HG03139 (cell line): ENCODE results near the gene CYP2U1.
A peak's percentile ranks its signal among the peaks of the same experiment; 100 is the strongest.

ENCODE experiments used
- ATAC-seq: cut with Tn5 transposase; IDR thresholded peaks from one replicate; pipeline ENCODE4 v1.9.1; 2021; ENCODE audit not compliant: unreplicated experiment

Gene CYP2U1

DNA sequence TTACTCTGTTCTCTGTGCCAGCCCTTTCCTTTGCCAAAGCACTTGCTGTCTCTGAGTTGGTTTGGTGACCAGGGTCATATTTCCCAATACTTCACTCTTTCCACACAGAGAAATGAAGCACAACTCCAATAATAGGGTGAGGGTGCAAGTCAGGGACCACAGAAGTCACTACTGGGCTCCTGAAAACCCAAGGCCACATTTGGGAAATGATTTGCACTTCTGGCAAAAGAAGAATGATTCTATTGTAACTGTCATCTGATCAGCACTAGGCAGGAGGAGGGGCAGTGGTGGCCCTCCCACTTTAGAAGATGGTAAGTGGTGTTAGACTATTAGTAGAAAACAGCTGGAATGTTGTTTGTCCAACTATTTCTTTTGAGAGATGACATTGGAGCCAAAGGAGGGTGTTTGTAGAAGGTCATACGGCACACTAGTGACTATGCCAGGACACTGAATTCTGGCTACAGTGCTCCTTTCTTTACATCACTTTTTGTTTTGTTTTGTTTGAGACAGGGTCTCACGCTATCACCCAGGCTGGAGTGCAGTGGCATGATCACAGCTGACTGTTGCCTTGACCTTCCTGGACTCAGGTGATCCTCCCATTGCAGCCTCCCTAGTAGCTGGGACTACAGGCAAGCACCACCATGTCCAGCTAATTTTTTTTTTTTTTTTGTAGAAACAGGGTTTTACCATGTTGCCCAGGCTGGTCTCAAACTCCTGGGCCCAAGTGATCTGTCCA lies 47.5 kb downstream of the CYP2U1 start:
- no peak for ATAC-seq

DNA sequence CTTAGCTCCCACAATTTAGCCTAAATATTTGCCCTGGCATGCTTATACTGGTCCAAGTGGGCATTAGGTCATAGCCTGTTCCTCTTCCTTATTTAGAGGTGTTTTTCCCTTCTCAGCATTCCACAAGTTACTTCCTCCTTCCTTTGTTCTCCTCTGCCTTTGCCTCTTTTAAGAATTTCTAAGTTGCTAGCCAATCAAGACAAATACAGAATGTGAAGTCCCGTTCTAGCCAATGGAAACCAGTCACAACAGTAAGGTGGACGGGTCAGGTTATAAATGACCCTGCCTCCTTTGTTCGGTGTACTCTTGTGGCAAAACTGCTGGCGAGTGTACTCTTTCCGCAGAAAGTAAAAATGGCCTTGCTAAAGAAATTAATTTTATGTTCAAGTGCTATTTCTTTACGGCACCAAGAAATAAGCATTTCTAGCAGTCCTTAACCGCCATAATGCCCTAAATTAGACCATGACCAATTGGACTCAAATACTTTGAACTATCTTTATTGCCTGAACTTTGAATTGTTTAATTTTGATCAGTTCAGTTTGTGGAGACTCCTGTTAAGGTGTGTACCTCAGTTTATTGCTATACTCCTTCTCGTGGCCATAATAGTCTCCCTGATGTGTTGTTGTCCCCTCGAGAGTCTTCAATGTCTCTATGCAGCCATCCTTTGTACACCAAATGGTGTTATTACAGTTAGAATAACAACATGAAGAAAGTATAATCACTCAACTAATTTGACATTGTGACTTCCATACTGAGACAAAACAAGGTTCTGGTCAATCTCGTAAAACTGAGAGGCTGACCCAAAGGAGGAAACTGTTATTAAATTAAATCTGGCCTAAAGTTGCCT lies 56.8 kb downstream of the CYP2U1 start:
- no peak for ATAC-seq

DNA sequence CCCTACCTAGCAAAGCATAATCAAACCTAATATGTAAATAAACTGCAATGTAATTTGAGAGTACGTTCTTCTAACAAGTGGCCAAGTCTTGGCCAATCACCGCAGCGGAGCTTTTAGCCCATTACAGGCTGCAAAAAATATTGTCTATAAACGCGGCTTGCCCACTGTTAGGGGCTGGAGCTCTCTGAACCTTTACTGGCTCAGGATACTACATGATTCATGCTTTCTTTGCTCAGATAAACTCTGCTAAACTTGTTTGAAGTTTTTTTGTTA lies 57.4 kb downstream of the CYP2U1 start:
- ATAC-seq = no peak

DNA sequence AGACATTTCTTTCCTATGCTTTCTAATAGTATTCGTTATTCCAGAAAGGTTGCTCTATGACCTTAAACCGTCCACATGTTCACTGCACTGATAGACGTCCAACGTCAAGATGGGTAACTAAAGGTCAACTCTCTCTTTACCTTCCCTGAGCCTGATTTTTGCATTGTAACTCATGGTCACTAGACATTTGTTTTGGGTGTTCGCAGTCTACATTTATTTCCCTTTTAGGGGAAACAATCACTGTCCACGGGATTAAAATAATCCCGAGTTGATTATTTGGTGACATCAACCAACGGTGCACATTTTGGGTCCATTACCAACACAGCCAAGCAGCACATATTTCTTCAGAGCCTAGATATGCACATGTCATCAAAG lies 57.8 kb downstream of the CYP2U1 start:
- ATAC-seq = no peak

DNA sequence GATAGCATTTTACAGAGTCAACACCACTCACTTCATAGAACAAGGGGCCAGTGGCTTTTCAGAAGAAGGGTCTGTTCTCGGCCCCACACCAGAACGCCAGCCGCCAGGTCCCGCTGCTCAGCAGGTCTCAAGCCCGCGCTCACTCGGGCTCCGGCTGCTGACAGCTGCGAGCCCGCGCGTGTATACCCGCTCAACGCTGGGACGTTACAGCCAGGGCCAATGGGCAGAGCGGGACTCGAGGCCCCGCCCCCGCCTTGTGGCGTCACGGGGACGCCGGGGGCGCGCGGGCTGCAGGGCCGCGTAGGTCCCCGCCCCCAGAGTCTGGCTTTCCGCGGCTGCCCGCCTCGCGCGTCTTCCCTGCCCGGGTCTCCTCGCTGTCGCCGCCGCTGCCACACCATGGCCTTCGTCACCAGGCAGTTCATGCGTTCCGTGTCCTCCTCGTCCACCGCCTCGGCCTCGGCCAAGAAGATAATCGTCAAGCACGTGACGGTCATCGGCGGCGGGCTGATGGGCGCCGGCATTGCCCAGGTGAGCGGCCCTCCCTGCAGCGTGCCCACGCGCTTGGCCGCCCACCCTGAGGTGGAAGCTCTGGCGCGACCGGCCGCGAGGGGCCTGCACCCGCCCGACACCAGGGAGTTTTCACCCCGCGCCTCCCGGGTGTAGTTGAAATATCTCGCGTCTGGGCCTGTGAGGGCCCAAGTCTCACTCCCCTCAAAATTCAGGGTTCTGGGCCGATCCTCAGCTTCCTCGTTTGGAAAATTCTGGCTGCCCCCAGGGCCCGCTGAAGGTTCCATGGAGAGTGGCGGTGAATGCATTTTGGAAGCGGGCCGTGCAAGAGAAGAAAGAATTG lies 58.4 kb downstream of the CYP2U1 start, which contains the start of gene HADH:
Gene HADH, plus strand, starts transcription at position 353 of the 850 bp plus-strand sequence. Its CDS starts 44 bp downstream, at position 397.
- ATAC-seq = peak; percentile 96

DNA sequence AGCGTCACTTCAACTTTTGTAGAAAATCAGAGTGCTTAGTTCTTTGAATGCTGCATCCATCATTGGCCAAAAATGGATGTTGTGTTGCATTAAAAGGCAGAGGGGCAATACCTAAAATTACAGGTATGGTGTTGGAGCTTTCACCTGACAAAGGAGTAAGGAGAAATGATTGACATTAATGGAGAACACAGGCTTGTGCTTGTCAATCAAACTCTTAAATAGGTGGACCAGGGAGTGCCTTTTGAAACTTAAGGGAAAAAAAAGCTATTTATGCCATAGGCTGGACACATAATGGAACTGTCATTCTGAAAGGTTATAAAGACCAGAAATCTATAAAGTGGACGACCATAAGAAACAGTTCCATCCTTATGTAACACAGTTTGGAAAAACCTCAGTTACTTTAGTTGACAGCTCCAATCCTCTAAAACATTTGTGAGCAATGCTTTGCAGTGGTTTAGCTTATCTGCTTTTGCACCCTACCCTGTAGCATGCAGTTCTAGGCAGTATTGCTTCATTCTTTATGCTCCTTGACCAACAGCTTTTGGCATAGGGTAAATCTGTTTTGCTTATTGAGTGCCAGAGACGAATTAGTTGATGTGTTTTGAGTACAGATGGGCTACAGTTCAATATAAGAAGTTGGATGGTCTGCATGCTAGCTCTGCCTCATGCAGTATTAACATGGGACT lies 60.7 kb downstream of the CYP2U1 start:
- ATAC-seq = no peak

DNA sequence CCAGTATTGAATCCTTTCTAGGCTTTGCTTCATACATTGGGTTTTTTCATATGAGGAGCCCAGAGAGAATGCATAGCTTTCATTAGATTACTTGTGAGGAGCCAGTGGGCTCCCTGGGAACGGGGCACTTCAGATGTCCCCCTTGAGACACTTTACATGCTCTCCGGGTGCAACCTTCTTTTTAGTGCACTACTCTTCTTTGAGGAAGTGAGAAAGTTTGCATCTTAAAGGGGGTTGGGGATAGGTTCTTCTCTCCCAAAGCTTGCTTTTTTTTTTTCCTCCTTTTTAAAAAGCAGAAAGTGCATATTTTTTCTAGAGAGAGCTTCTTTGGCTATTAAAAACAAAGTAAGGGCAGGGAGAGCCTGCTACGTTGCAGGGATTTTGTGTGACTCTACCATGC lies 62.6 kb downstream of the CYP2U1 start:
- ATAC-seq = peak; percentile 33

DNA sequence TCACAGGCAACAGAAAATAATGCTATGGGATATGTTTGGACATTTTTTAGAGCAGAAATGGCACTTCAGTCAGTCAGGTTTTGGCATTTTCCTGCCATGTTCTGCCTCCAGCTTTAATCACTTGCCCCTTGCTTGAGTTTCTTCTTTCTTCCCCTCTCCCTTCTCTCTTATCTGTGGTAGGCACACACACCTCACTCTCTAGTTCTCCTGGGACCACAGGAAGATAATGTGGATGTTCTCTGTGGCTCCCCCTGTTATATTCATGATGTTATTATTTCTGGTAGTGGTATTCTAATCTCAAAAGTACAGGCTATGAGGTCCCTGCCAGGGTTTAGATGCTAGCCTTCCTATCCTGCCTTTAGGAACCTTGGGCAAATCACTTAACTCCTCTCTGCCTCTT lies 63.5 kb downstream of the CYP2U1 start:
- no peak for ATAC-seq

DNA sequence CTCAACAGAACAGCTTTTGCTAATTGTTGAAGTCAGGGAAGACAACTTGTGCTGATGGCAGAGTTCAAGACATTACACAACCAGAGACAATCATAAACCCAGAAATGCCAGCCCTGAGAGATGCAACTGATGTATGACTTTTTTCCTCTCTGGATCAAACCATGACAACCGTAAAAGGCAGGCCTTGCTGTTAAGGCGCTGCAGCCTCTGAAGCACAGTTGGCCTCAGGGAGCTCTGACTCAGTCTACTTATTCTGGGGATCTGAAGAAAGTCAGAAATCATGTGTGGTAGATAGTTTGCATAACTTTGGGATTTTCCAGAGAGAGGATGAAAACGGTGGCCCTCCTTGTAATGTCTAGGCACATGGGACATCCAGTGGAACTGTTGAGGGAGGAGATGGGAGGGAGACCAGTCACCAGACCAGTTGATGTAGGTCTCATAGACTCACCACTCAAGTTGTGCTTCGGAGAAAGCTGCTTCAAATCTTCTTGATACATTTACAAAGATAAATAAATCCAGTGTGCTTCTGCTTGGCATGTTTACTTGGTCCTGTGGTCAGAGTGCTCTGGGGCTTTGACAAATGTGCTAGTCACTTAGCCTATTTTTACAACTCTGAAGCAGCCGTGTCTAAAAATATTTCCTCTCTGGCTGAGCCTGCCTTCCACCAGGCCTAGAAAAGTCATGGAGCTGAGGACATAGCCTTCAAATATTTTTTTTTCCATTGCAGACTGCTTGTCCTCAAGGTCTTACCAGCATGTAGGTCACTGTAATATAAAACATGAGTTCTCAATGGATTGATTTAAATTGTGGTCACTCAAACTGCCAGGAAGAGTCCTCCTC lies 65.8 kb downstream of the CYP2U1 start:
- ATAC-seq = no peak

DNA sequence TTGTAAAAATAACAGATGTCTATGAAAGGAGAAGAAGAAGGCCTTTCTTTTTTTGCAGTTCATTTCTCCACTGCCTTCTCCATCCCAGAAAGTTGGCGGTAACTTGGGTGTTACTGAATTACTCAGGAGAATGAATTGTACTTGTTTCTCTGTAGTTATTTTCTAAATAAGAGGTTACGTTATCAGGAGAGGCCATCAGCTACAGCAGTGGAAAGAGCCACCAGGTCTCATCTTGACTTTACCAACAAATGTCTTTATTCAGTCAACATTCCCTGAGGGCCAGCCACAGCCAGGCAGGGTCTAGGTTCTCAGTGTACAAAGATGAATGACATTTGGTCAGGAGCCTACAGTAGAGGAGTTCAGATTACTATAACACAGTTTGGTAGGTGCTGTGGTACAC lies 66.4 kb downstream of the CYP2U1 start:
- ATAC-seq = no peak

DNA sequence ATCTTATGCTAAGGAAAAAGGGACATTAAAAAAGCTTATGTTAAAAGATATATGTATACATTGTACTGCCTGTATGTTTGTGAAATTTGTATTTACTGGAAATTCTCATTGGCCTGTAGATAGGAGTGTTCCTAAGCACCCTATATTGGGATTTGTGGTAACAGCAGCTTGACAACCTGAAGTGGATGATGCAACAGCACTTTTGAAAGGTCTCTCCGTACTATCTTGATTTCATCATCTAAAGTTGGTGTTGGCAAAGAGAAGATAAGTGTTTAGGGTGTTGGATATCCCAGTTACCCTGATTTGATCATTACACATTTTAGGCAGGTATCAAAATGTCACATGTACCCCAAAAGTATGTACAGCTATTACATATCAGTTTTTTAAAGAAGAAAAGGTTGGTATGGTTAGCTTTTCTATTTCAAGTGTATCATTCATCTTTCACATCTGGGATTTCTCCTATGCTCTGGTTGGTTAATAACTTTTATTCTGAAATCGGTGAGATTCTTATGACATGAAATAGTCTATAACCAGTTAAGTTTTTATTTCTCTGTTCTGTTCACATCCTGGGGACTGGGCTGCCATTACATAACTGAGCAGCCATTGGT lies 68.7 kb downstream of the CYP2U1 start:
- no peak for ATAC-seq

DNA sequence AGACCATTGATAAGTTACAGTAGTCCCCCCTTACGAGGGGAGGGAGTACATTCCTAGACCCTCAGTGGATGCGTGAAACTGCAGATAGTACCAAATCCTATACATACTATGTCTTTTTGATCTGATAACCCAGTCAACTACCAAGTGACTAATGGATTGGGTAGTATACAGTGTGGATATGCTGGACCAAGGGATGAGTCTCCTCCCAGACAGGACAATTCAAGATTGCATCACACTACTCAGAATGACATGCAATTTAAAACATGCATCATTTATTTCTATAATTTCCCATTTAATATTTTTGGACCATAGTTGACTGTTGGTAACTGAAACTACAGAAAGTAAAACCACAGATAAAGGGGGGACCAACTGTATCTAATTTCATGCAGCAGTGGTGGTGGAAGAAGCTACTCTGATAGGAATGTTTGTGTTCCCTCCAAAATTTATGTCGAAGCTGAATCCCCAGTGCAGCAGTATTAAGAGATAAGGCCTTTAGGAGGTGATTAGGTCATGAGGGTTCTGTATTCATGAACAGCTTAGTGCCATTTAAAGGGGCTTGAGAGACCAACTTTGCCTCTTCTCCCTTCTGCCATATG lies 70.3 kb downstream of the CYP2U1 start:
- no peak for ATAC-seq
